Stomach (tissue), 9 donors: ENCODE data around the gene SYCP2L. TPM values are rescaled to one million over a fixed set of nuclear protein-coding genes. Genes with fewer than 3 reads are reported as not detected.

Experiments
- DNase-seq, 2 donors: peaks; one replicate each; pipeline versions ENCODE4 v3.0.0 to v3.0.0-alpha.2; 2013 to 2019
- H3K27ac ChIP-seq, 5 donors: fragments of 200-600 bp in 4 of 5; sonication (generic) in 4 of 5; one replicate each; pipeline ENCODE4 v1.5.1; 2013 to 2019; ENCODE audit warnings: mild to moderate bottlenecking in 1 of 5, moderate library complexity in 1 of 5
- H3K27me3 ChIP-seq, 3 donors: fragments of 200-600 bp; sonication (generic); one replicate each; pipeline ENCODE4 v1.5.1; 2017 to 2019; ENCODE audit warnings: mixed run types in 1 of 3
- H3K36me3 ChIP-seq, 4 donors: fragments of 200-600 bp; sonication (generic); 1 replicate in 3 of 4; 2 replicates in 1 of 4; pipeline ENCODE4 v1.5.1; 2016 to 2019
- H3K4me1 ChIP-seq, 4 donors: fragments of 200-600 bp; sonication (generic); one replicate each; pipeline ENCODE4 v1.5.1; 2016 to 2019
- H3K4me3 ChIP-seq, 4 donors: fragments of 200-600 bp; sonication (generic) in 3 of 4; one replicate each; pipeline ENCODE4 v1.5.1; 2016 to 2019; ENCODE audit warnings: mild to moderate bottlenecking in 1 of 4
- H3K9me3 ChIP-seq, 4 donors: fragments of 200-600 bp; sonication (generic); one replicate each; pipeline ENCODE4 v1.5.1; 2016 to 2019
- EP300 ChIP-seq: sonication (generic); formaldehyde crosslinking; IDR thresholded peaks from one replicate; pipeline ENCODE4 v1.6.1; 2017; ENCODE audit warnings: antibody characterized with exemption
- POLR2A ChIP-seq, 4 donors: fragments of 450-650 bp; IDR thresholded peaks; one replicate each; pipeline ENCODE4 v1.6.1; 2016; ENCODE audit warnings: antibody characterized with exemption in 4 of 4, control low read depth in 2 of 4, mild to moderate bottlenecking in 1 of 4, moderate library complexity in 1 of 4
- POLR2AphosphoS5 ChIP-seq, 3 donors: sonication (generic); formaldehyde crosslinking; IDR thresholded peaks; one replicate each; pipeline ENCODE4 v1.6.1; 2016; ENCODE audit warnings: antibody characterized with exemption in 3 of 3
- WGBS, 5 donors: extraction: QIAGEN DNeasy Blood & Tissue Kit in 3 of 5; methylation state at CpG; one replicate each; pipeline versions ENCODE4 v1.1.5 to v1.1.7; 2013 to 2018; 5-methylcytosine and 5-hydroxymethylcytosine counted together
- intact Hi-C: fragments of 100-400 bp; cut with DNase I; formaldehyde crosslinking; loops from one replicate; pipeline ENCODE4 v1.15.1; 2023; ENCODE audit warnings: low total_unique reads
- polyA plus RNA-seq, 3 donors: library from polyadenylated mRNA; stranded (reverse); fragments of 200-250 nt; gene quantifications; one replicate each; pipeline ENCODE4 v1.2.3, GENCODE V29; 2013
- total RNA-seq, 5 donors: library from RNA; depleted of rRNA; stranded (reverse); fragments of >200 nt; gene quantifications; one replicate each; pipeline versions ENCODE4 v1.1.0 to v1.2.3, GENCODE V29; 2014 to 2016
- TF ChIP-seq, protein P1 (sequence below), 7 experiments: fragments of 450-650 bp in 4 of 7; fragments of 200-600 bp in 3 of 7; sonication (generic) in 3 of 7; IDR thresholded peaks; one replicate each; pipeline ENCODE4 v1.5.1; 2016 to 2019; ENCODE audit warnings: antibody characterized with exemption in 7 of 7, control low read depth in 2 of 7, mild to moderate bottlenecking in 1 of 7
- donor health status: healthy with polysubstance abuse.
- donor health status: Bipolar disorder and iron deficiency.
- donor health status: healthy.

SYCP2L gene
- total and polyA plus RNA-seq, 8 donors = 0.15 to 2.6 (median 0.58) TPM; not detected in 5

DNA sequence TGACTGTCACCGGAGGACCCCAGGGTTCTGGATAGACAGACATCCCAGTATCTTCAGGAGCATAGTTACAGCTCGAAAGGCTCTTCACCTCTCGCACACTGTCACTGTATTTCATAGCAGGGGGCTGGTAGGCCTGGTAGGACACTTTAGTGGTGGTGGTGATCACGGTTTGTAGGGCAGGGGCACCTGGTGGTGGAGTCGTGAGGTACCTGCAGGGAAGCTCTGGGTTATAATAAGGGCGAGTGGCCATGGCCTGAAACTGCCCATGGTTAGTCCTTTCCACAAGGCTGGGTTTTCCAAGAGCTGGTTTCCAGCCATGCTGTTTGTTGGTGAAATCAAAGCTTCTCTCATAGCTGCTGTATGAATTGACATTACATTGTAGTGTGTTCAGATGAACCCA lies 12.6 kb upstream of the SYCP2L start:
- Histone ChIP-seq H3K36me3 (no peaks in the 10 kb centered on the region), H3K4me3 (no peak overlapping the region), H3K9me3 (no peaks in the 10 kb centered on the region), H3K27me3 (peaks cover 0 to 4% (median 0%) of the 10 kb centered on the region in 3 donors), H3K4me1 (no peaks in the 10 kb centered on the region), H3K27ac (no peak overlapping the region)
- DNase-seq = no peak
- TF ChIP-seq EP300 (no peak), POLR2A (IDR thresholded peaks at IDR 0.05) (no peak)
- TF ChIP-seq, protein P1, sequence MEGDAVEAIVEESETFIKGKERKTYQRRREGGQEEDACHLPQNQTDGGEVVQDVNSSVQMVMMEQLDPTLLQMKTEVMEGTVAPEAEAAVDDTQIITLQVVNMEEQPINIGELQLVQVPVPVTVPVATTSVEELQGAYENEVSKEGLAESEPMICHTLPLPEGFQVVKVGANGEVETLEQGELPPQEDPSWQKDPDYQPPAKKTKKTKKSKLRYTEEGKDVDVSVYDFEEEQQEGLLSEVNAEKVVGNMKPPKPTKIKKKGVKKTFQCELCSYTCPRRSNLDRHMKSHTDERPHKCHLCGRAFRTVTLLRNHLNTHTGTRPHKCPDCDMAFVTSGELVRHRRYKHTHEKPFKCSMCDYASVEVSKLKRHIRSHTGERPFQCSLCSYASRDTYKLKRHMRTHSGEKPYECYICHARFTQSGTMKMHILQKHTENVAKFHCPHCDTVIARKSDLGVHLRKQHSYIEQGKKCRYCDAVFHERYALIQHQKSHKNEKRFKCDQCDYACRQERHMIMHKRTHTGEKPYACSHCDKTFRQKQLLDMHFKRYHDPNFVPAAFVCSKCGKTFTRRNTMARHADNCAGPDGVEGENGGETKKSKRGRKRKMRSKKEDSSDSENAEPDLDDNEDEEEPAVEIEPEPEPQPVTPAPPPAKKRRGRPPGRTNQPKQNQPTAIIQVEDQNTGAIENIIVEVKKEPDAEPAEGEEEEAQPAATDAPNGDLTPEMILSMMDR (IDR thresholded peaks at IDR 0.05) = no peak
- 85 to 93% (median 91%) methylated on average over 6 of the region's 6 CpGs for WGBS, 5 donors
- intact Hi-C loops = no loop called here

DNA sequence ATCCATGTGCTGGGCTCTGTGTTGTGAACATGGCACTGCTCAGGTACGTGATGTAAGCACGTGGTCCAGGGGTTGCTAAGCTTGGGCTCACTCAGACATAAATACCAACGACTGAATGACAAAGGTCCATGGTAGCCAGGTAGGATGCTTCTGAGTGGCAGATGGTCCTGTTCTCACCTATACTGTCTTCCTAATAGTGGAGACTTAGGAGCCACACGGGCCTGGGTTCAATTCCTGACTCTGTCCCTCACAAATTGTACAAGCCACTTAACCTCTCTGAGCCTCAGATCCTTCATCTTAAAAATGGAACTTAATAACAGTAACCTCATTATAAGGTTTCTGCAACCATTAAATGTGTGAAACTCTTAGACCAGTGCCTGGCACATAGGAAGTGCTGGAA lies 11.8 kb upstream of the SYCP2L start:
- Histone ChIP-seq H3K27me3 (peaks cover 0 to 12% (median 0%) of the 10 kb centered on the region in 3 donors), H3K27ac (no peak overlapping the region), H3K9me3 (no peaks in the 10 kb centered on the region), H3K4me1 (no peaks in the 10 kb centered on the region), H3K36me3 (no peaks in the 10 kb centered on the region), H3K4me3 (no peak overlapping the region)
- intact Hi-C loops = no loop called here
- 73 to 88% (median 84%) methylated on average over 4 of the region's 4 CpGs for WGBS, 5 donors
- DNase-seq = no peak
- TF ChIP-seq, protein P1 (IDR thresholded peaks at IDR 0.05) = no peak
- TF ChIP-seq POLR2A (IDR thresholded peaks at IDR 0.05) (no peak), POLR2AphosphoS5 (IDR thresholded peaks at IDR 0.05) (no peak), EP300 (no peak)

DNA sequence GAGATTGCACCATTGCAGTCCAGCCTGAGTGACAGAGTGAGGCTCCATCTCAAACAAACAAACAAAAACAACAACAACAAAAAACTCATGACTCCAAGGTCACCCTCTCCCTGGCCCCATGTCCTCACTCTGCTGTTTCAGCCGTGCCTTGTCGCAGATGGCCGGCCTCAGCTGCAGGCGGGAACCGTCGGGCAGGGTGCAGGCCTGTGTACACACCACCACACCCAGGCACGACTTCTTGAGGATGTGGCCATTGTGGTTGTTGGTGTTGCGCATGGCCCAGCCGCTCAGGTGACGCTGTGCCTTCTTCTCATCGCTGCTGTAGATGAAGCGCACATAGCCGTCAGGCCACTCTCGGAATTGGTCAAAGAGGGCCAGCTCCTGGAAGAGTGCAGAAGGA lies 9.8 kb upstream of the SYCP2L start:
- WGBS, 5 donors = 90 to 93% (median 91%) methylated on average over 14 of the region's 14 CpGs

DNA sequence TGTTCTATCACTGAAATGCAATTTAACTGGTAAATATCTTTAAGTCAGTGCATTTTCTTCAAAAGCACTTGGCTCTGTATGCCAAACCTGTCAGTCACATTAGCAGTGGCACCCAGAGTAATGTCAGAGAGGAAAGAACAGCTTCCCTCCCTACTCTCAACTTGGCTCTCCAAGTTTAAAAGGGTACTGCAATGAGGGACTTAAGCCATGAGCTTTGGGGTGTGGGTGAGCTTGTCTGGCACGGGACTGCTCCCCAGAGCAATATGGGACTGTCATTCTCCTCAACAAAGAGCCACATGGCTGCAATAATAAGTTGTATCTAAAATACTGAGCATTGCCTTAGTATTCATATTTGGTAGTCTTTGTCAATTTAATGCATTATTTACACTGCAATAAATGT lies 9.0 kb upstream of the SYCP2L start:
- H3K36me3 ChIP-seq = no peaks in the 10 kb centered on the region
- peaks cover 0 to 14% (median 10%) of the 10 kb centered on the region in 4 donors for H3K4me1 ChIP-seq
- no peak for TF ChIP-seq POLR2AphosphoS5 (IDR thresholded peaks at IDR 0.05)
- TF ChIP-seq POLR2A (IDR thresholded peaks at IDR 0.05) = no peak
- no peak for TF ChIP-seq EP300
- TF ChIP-seq, protein P1 (IDR thresholded peaks at IDR 0.05) = no peak
- H3K9me3 ChIP-seq = no peaks in the 10 kb centered on the region
- H3K4me3 ChIP-seq = no peak overlapping the region
- no peak for DNase-seq
- intact Hi-C loops = no loop called here
- WGBS, 5 donors = 75 to 95% (median 89%) methylated on average over 1 of the region's 1 CpG
- no peak overlapping the region for H3K27ac ChIP-seq
- H3K27me3 ChIP-seq = peaks cover 14 to 41% (median 24%) of the 10 kb centered on the region in 3 donors

More for the DNA sequence above, 9.8 kb upstream of the SYCP2L start:
- Histone ChIP-seq H3K4me3 (no peak overlapping the region), H3K36me3 (no peaks in the 10 kb centered on the region), H3K27ac (no peak overlapping the region), H3K9me3 (no peaks in the 10 kb centered on the region), H3K27me3 (peaks cover 7 to 32% (median 16%) of the 10 kb centered on the region in 3 donors), H3K4me1 (peaks cover 0 to 6% (median 2%) of the 10 kb centered on the region in 4 donors)
- no peak for TF ChIP-seq EP300
- no peak for TF ChIP-seq POLR2AphosphoS5 (IDR thresholded peaks at IDR 0.05)
- TF ChIP-seq, protein P1 (IDR thresholded peaks at IDR 0.05) = no peak
- no peak for TF ChIP-seq POLR2A (IDR thresholded peaks at IDR 0.05)
- intact Hi-C loops = no loop called here
- no peak for DNase-seq
